Measurements from ENCODE around the gene POM121L2.

The POM121L2 gene

GRCh38 chr6:27312146-27312949 lies at the start of gene POM121L2:
Gene POM121L2 (minus strand): TSS chr6:27312273. CDS start chr6:27312170, 103 bp downstream.
- peak; percentile 46 for DNase-seq (ENCODE audit: low spot score)

- DNase-seq (ENCODE audit: low spot score): no peak
Observed at GRCh38 chr6:27359231-27359630, 47.2 kb upstream of the POM121L2 start.

GRCh38 chr6:27358786-27359185 lies 46.7 kb upstream of the POM121L2 start:
- DNase-seq (ENCODE audit: low spot score): no peak

- DNase-seq (ENCODE audit: low spot score): no peak
Observed at GRCh38 chr6:27352850-27353249, 40.8 kb upstream of the POM121L2 start.

- DNase-seq (ENCODE audit: low spot score): no peak
Observed at GRCh38 chr6:27334141-27334540, 22.1 kb upstream of the POM121L2 start.

- no peak for DNase-seq (ENCODE audit: low spot score)
Observed at GRCh38 chr6:27333642-27334040, 21.6 kb upstream of the POM121L2 start.

GRCh38 chr6:27332692-27333641 lies 20.9 kb upstream of the POM121L2 start:
- peak; percentile 18 for DNase-seq (ENCODE audit: low spot score)

GRCh38 chr6:27327023-27327738 lies 15.1 kb upstream of the POM121L2 start:
- DNase-seq (ENCODE audit: low spot score): no peak

- no peak for DNase-seq (ENCODE audit: low spot score)
Observed at GRCh38 chr6:27321901-27322300, 9.8 kb upstream of the POM121L2 start.

- no peak for DNase-seq (ENCODE audit: low spot score)
Observed at GRCh38 chr6:27321370-27321769, 9.3 kb upstream of the POM121L2 start.

- DNase-seq (ENCODE audit: low spot score): no peak
Observed at GRCh38 chr6:27318973-27319372, 6.9 kb upstream of the POM121L2 start.

- no peak for DNase-seq (ENCODE audit: low spot score)
Observed at GRCh38 chr6:27314046-27314445, 2.0 kb upstream of the POM121L2 start.

- DNase-seq (ENCODE audit: low spot score): no peak
Observed at GRCh38 chr6:27312950-27313271, 838 bp upstream of the POM121L2 start.

GRCh38 chr6:27311806-27312145 lies 297 bp downstream of the POM121L2 start:
- no peak for DNase-seq (ENCODE audit: low spot score)

GRCh38 chr6:27303613-27304272 lies 8.3 kb downstream of the POM121L2 start:
- DNase-seq (ENCODE audit: low spot score): no peak

GRCh38 chr6:27297857-27298730 lies 14.0 kb downstream of the POM121L2 start:
- no peak for DNase-seq (ENCODE audit: low spot score)

- DNase-seq (ENCODE audit: low spot score): no peak
Observed at GRCh38 chr6:27297484-27297856, 14.6 kb downstream of the POM121L2 start.

- DNase-seq (ENCODE audit: low spot score): peak; percentile 53
Observed at GRCh38 chr6:27296106-27296783, 15.8 kb downstream of the POM121L2 start.

GRCh38 chr6:27295301-27296079 lies 16.6 kb downstream of the POM121L2 start:
- no peak for DNase-seq (ENCODE audit: low spot score)

- DNase-seq (ENCODE audit: low spot score): no peak
Observed at GRCh38 chr6:27294409-27294808, 17.7 kb downstream of the POM121L2 start.

All from AG08395 (cell line).